ELR (cell line): ENCODE results near the gene HEG1.
"Not testable (repeated sequence)": the region's sequence is repeated elsewhere in the genome, so short reads cannot be mapped to it uniquely, and the experiment has no call there.

Experiments used
- DNase-seq: peaks from one replicate; pipeline ENCODE4 v3.0.0-alpha.2; 2015; ENCODE audit warnings: low read depth

HEG1 gene

GRCh38 chr3:124984754-124985153 lies 71.0 kb downstream of the HEG1 start:
- no peak for DNase-seq

DNA sequence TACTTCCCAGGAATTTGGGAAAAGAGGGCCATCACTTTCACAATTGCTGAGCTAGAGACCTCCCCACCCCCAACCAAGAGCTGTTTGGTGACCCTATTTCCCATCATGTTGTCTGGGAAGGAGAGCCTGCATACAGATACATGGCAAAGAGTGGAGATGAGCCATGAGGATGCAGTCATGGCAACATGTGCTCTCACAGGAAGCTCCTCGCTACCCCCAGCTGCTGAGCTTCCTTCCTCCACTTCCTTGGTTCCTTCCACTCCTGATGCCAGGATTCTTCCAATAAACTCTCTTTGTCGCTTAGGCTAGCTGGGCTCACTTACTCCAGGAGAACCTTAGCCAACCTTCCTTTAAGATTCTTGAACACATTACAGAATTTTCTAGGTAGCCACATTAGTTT lies 72.9 kb downstream of the HEG1 start:
- DNase-seq = no peak

DNA sequence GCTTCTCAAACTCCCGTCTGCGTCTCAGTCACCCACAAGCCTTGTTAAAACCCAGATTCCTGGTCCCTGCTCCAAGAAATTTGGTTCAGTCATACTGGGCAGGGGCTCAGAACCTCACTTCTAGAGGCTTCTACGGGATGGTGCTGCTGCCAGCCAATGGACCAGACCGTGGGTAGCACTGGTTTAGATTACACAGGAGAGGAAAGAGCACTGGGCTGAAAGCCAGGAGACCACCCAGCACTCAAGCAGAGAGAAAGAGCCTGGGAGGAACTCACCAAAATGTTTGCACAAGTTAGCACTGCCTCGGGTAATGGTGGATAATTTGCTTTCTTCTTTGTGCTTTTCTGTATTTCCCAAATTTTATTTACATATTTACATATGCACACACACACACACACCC lies 74.3 kb downstream of the HEG1 start:
- no peak for DNase-seq

- DNase-seq = no peak
These were observed 77.2 kb downstream of the HEG1 start for GRCh38 chr3:124978627-124979026.

DNA sequence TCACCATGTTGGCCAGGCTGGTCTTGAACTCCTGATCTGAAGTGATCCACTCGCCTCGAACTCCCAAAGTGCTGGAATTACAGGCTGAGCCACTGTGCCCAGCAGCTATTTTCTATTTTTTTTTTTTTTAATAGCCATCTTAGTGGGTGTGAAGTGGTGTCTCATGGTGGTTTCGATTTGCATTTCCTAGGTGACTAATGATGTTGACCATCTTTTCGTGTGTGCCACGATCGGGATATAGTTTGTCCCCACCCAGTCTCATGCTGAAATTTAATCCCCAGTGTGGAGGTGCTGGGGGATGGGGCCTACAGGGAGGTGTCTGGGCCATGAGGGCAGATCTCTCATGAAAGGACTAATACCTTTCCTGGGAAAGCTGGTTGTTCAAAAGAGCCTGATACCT lies 79.4 kb downstream of the HEG1 start:
- peak; percentile 30 for DNase-seq

- no peak for DNase-seq
These were observed 81.1 kb downstream of the HEG1 start for GRCh38 chr3:124974691-124975090.

- no peak for DNase-seq
These were observed 82.5 kb downstream of the HEG1 start for GRCh38 chr3:124973290-124973689.

GRCh38 chr3:124972457-124972856 lies 83.3 kb downstream of the HEG1 start:
- DNase-seq = no peak

DNA sequence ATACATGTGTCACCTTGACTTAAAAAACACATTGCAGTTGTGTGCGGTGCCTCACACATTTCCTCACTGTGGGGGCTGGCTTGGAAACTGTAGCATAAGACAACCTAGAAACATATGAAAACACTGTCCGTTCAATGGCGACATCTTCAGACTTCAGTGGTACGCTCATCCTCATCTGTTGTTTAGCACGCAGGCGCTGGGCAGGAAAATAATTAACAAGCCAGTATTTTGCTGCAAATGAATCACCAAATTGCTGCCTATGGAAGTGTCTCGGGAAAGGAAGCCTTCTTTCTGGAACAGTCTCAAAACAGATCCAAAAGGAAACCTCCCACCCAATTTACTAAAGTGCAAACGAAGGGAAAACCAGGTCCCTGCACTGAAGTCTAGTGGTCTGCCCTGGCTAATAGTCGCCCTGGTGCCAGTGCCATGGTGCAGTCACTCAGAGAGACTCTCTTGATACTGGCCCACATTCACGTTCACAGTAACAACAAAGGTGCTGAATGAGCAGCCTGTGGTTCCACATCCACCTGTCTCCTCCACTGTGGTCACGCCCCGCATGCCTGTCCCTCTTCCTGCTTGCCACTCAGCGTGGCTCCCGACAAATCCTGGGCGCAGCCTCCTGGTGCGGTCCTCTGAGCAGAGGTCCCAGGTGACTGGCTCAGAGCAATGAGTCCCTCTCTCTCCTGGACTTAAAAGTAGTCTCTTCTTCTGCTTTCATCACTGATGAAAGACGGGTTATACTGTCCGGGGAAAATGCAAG lies 85.7 kb downstream of the HEG1 start:
- DNase-seq = no peak

GRCh38 chr3:124969190-124969589 lies 86.6 kb downstream of the HEG1 start:
- no peak for DNase-seq

DNA sequence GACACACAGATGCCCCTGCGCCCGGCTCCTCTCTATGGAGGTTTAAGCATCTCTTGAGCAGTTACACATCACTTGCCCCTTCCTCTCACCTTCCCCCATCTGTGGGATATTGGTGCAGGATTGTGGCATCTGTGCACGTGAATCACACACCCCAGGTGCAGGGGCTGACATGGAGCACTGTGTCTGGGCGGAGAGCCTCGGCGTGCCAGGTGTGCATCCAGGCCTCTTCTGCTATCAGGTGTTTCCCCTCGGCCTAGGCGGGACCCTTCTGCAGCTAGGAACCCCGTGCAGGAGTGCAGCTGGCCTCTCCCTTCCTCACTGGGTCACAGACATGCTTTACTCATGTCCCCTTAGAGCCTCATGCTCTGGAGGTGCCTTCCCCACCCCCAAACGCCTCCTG lies 87.8 kb downstream of the HEG1 start:
- no peak for DNase-seq

DNA sequence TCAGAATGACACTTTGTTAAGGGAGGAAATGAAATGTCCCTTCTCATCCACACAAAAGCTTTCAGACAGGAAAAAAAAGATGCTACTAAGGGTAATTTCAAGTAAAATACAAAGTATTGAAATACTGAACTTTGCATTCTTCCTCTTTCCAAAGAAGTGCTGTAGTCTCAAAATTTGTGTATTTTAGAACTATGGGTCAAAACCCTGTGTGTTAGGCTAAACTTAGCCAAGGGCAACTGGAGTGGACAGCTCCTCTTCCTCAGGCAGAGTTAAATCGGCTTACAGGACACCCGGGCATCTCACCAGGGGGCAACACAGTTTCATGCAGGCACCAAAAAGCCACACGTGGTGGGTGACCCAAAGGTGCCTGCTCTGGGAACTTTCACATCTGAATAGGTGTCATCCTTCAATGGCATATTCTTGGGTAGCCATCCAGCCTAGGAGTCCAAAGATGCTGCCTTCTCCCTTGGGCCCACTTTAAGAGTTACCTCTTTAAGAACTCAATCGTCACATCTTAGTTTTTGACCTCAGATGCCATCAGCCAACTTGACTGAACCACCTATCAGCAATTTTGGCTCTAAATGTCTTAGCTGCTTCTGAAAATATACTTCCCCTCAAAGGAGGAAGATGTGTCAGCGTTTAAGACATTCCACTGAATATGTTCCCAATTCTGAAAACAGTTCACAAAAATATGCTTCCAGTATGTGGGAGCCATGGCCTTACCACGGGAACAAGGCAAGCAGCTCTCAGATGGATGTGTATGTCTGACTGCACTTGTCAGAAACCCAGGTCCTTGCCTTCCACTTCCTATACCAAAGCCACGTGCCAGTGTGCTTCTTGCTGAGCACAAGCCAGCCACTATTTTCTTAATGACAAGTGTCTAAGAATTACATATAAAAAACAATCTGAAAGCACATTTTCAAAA lies 89.0 kb downstream of the HEG1 start:
- DNase-seq = no peak

DNA sequence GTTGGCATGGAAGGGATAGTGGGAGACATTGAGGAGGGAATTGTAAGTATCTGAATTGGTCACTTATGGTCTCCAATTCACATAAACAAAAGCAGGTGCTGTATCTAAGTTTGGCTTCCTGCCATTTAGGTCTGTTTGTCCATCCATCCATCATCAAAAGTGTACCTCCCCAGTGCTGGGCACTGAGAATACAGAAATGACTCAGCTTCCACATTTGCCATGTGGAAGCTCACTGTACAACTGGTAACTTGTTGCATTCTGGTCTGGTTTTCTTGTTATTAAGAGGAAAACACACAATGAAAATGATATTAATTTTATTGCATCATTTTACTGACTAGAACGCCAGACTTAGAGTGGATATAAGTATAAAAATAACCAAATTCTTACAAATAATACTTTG lies 90.4 kb downstream of the HEG1 start:
- no peak for DNase-seq

- peak; percentile 10 for DNase-seq
These were observed 91.4 kb downstream of the HEG1 start for GRCh38 chr3:124964387-124964786.

DNA sequence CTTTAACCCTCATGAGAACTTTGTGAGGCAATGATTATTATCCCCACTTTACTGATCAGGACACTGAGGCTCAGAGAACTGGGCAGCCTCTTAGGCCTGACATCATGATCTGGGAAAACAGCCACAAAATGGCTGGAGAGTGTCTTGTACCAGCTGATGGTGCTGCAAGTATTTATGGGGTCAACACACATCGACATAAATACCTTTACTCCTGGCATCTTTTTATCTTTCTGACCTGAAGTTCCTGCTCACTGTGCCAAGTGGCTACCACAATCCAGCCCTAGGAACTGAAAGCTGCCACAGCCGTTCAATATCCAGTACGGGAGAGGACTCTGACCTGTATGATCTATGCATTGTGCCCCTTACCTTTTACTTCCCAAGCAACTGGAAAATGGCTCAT lies 92.0 kb downstream of the HEG1 start:
- DNase-seq = no peak

DNA sequence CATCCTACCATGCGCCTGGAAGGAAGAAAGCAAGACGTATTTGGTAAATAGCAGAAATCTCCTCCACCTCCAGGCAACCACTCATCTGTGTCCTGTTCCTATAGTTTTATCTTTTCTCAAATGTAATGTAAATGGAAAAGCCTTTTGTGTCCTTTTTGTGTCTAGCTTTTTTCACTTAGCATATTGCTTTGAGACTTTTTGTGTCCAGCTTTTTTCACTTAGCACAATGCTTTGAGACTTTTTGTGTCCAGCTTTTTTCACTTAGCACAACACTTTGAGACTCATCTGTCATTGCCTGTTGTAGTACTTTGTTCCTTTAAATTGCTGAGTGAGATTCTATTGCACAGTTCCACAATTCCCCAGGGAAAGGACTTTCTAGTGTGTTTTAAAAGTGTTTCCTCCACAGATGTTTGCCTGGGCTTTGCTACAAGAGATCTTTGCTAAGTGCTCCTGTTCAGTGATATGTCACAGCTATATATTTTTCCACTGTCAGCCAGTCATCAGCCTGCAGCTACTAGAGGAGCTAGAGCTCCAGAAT lies 93.3 kb downstream of the HEG1 start:
- no peak for DNase-seq

- no peak for DNase-seq
These were observed 95.1 kb downstream of the HEG1 start for GRCh38 chr3:124960698-124961097.

- DNase-seq = no peak
These were observed 95.7 kb downstream of the HEG1 start for GRCh38 chr3:124960105-124960504.

- DNase-seq = not testable (repeated sequence)
These were observed 97.8 kb downstream of the HEG1 start for GRCh38 chr3:124957951-124958350.

DNA sequence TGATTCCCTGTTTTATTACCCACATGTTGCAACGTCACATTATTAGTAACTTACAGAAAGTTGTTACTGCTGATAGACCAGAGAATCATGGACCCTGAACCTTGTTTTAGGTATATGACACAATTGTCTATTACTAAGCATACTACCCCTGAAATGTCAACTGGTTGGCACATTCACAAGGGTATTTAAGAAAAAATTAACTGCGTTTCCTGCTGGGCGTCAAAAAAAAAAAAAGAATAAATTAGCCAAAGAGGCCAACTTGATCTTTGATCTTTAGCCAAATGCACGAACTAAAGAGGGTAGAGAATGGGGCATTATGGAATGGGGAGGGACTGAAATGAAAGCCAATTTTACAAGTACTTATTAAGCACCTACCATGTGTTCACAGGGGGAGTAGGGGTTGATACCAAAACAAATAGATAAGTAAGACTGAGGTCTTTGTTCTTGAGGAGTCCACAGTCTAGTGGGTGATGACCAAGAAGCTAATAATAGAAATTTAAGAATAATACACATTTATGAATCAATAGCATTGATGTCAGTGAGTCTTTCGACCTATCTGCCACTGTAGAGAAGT lies 103.4 kb downstream of the HEG1 start:
- DNase-seq = no peak

DNA sequence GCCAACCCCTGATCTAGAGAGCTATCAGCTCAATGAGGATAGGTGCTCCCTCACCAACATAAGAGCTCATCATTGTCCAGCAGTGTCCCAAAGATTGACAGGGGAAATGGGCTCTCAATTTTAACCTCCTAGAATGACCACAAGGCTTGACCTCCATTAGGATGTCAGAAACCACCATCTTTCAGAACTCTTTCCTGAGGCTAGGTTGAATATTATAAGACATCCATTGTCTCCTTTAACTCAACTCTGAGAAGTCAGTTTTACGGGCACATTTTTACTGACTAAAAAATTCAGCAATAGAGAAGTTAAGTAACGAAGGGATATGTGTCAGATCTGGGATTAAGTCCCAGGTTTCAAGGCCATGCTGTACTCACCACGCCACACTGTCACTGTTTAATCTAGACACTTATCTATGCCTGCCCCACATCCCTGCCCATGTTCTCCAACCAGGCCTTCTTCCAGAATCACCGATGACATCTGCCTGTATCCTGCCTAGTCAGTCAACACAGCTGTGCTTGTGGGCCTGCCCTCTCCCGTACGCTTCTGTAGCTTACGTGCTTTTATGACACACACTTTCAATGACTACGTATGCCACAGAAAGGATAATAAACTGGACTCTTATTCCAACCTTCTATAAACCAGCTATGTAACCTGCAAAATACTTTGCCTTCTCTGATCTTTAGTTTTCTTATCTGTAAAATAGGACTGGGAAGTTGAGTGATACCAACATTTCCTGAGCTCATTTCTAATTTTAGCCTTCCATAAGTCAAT lies 104.1 kb downstream of the HEG1 start:
- peak; percentile 81 for DNase-seq

GRCh38 chr3:124950026-124950425 lies 105.8 kb downstream of the HEG1 start:
- DNase-seq = no peak
